ENCODE data around the gene UBR4. TPM values are rescaled to one million over a fixed set of nuclear protein-coding genes. Genes with fewer than 3 reads are reported as not detected.
A peak's percentile ranks its signal among the peaks of the same experiment; 100 is the strongest.

UBR4 gene
- polyA plus RNA-seq, 1 of the 3 experiments (the other 2 are of a cell fraction) = 68.7 TPM

- no peaks in the 10 kb centered on the region for H4K20me1 ChIP-seq (ENCODE audit: insufficient read depth)
- H3F3A ChIP-seq (replicated peaks; ENCODE audit: insufficient read depth) = peaks cover 2% of the 10 kb centered on the region
- H3K4me1 ChIP-seq (ENCODE audit: control insufficient read depth in 1 of 2, insufficient read depth in 2 of 2, low read depth in 1 of 2, low read length in 1 of 2) = peaks cover 0 to 2% of the 10 kb centered on the region in 2 experiments; a peak in 1 of 4 replicates
- CTCF ChIA-PET = interaction anchor here (0.6 kb wide), 1 partner anchor 91 kb away, joined by 3 read pairs; no protein-coding TSS in a partner anchor
- no peak overlapping the region for H3K27ac ChIP-seq (ENCODE audit: low read depth in 2 of 2, low read length in 1 of 2)
- no peaks in the 10 kb centered on the region for H3K9me2 ChIP-seq
- H3K9ac ChIP-seq = no peak overlapping the region
- H3K27me3 ChIP-seq (ENCODE audit: insufficient read depth) = no peaks in the 10 kb centered on the region
- peak; percentile 4 for DNase-seq
- no peaks in the 10 kb centered on the region for H3K36me3 ChIP-seq (replicated peaks in 1 of 2; ENCODE audit: control insufficient read depth in 1 of 2, insufficient read depth in 2 of 2, low read length in 1 of 2)
- no peaks in the 10 kb centered on the region for H3K9me3 ChIP-seq
- 79% methylated on average over 12 of the region's 18 CpGs for WGBS (ENCODE audit: low lambda C conversion rate)
- H3K4me2 ChIP-seq = no peak overlapping the region
- no peak overlapping the region for H2AFZ ChIP-seq (ENCODE audit: low read depth)
- no peak overlapping the region for H3K4me3 ChIP-seq (ENCODE audit: low read depth in 2 of 2, low read length in 1 of 2)
- TF ChIP-seq USF1 (IDR thresholded peaks at IDR 0.05; ENCODE audit: borderline replicate concordance, low read depth) (no peak), MXI1 (IDR thresholded peaks at IDR 0.05; ENCODE audit: low read depth, low read length) (no peak), RFX5 (IDR thresholded peaks at IDR 0.05; ENCODE audit: low read length) (no peak), ZBTB33 (IDR thresholded peaks at IDR 0.05; ENCODE audit: borderline replicate concordance, low read depth) (no peak), CTCF (IDR thresholded peaks at IDR 0.05) (no peak), GABPA (IDR thresholded peaks at IDR 0.05; ENCODE audit: low read depth) (no peak), PBX3 (IDR thresholded peaks at IDR 0.05) (no peak), ELF1 (IDR thresholded peaks at IDR 0.05) (no peak)
- POLR2A ChIA-PET = no interaction called here
- H3K79me2 ChIP-seq (ENCODE audit: insufficient read depth) = no peaks in the 10 kb centered on the region
These were observed 163.9 kb downstream of the UBR4 start for GRCh38 chr1:19045898-19046880.
